GM19452 (cell line): ENCODE measurements around the gene XPNPEP2.

Experiments used
- ATAC-seq: cut with Tn5 transposase; IDR thresholded peaks from one replicate; pipeline ENCODE4 v1.9.1; 2021; ENCODE audit not compliant: unreplicated experiment

Gene XPNPEP2

GRCh38 chrX:129779086-129779672 lies 40.4 kb downstream of the XPNPEP2 start:
- ATAC-seq, result no peak

GRCh38 chrX:129779747-129780146 lies 41.0 kb downstream of the XPNPEP2 start, which contains the start of gene SASH3:
TSS of gene SASH3 (plus strand) at chrX:129779949. CDS start at chrX:129780098, 149 bp downstream.
- ATAC-seq, result peak; percentile 26

GRCh38 chrX:129780441-129781105 lies 41.8 kb downstream of the XPNPEP2 start:
- no peak for ATAC-seq

GRCh38 chrX:129781134-129781672 lies 42.4 kb downstream of the XPNPEP2 start:
- peak; percentile 64 for ATAC-seq

- ATAC-seq, result no peak
Measured at GRCh38 chrX:129781680-129782495, 43.1 kb downstream of the XPNPEP2 start.

GRCh38 chrX:129782706-129783105 lies 43.9 kb downstream of the XPNPEP2 start:
- ATAC-seq, result no peak

- ATAC-seq, result no peak
Measured at GRCh38 chrX:129783291-129783713, 44.5 kb downstream of the XPNPEP2 start.

- ATAC-seq, result no peak
Measured at GRCh38 chrX:129784371-129784770, 45.6 kb downstream of the XPNPEP2 start.

- ATAC-seq, result no peak
Measured at GRCh38 chrX:129785160-129785947, 46.6 kb downstream of the XPNPEP2 start.

GRCh38 chrX:129786210-129786651 lies 47.5 kb downstream of the XPNPEP2 start:
- ATAC-seq, result peak; percentile 75

- ATAC-seq, result no peak
Measured at GRCh38 chrX:129787336-129788055, 48.7 kb downstream of the XPNPEP2 start.

GRCh38 chrX:129788527-129788926 lies 49.7 kb downstream of the XPNPEP2 start:
- ATAC-seq, result no peak

- no peak for ATAC-seq
Measured at GRCh38 chrX:129790146-129790545, 51.4 kb downstream of the XPNPEP2 start.

GRCh38 chrX:129790808-129791207 lies 52.0 kb downstream of the XPNPEP2 start:
- ATAC-seq, result no peak

- ATAC-seq, result no peak
Measured at GRCh38 chrX:129791336-129791735, 52.6 kb downstream of the XPNPEP2 start.

- ATAC-seq, result no peak
Measured at GRCh38 chrX:129791961-129792570, 53.3 kb downstream of the XPNPEP2 start.

- ATAC-seq, result no peak
Measured at GRCh38 chrX:129792586-129793291, 54.0 kb downstream of the XPNPEP2 start.

GRCh38 chrX:129793604-129794191 lies 54.9 kb downstream of the XPNPEP2 start:
- ATAC-seq, result no peak

GRCh38 chrX:129795584-129795983 lies 56.8 kb downstream of the XPNPEP2 start:
- ATAC-seq, result no peak
